MCF 10A (cell line): ENCODE measurements around the gene ZNF407. TPM values are rescaled to one million over a fixed set of nuclear protein-coding genes. Genes with fewer than 3 reads are reported as not detected.

Source experiments
- BruUV-seq: library from RNA; stranded (reverse); fragments of 400-500 nt; replicated peaks from 2 replicates; lab custom pipeline; 2021; lab: Mats Ljungman, UMichigan
- CTCF ChIA-PET: fragments of 300-600 bp; sonication (Branson Sonifier 250); formaldehyde crosslinking; extraction: SDS; loops from one replicate; lab custom pipeline; 2021; ENCODE audit warnings: antibody characterized with exemption, inconsistent platforms; lab: Yijun Ruan, JAX
- POLR2A ChIA-PET: fragments of 300-600, 350-650 bp; sonication (Branson Sonifier 250); formaldehyde crosslinking; extraction: SDS; loops from one replicate; lab custom pipeline; 2020; ENCODE audit warnings: antibody characterized with exemption, inconsistent platforms; lab: Yijun Ruan, JAX
- DNase-seq: peaks from one replicate; pipeline ENCODE4 v3.0.0-alpha.2; 2018; ENCODE audit not compliant: unreplicated experiment
- H3K27ac Mint-ChIP-seq: one replicate; pipeline ENCODE4 v1.8.0; 2022; ENCODE audit warnings: mild to moderate bottlenecking, low read depth, mixed read lengths; ENCODE audit not compliant: unreplicated experiment
- H3K27me3 Mint-ChIP-seq: one replicate; pipeline ENCODE4 v1.8.0; 2022; ENCODE audit warnings: mixed read lengths; ENCODE audit not compliant: insufficient read depth, unreplicated experiment
- H3K36me3 Mint-ChIP-seq: one replicate; pipeline ENCODE4 v1.8.0; 2022; ENCODE audit warnings: mild to moderate bottlenecking, moderate library complexity, mixed read lengths; ENCODE audit not compliant: insufficient read depth, unreplicated experiment
- H3K4me1 Mint-ChIP-seq: one replicate; pipeline ENCODE4 v1.8.0; 2022; ENCODE audit warnings: mixed read lengths; ENCODE audit not compliant: insufficient read depth, unreplicated experiment
- H3K4me3 Mint-ChIP-seq: one replicate; pipeline ENCODE4 v1.8.0; 2022; ENCODE audit warnings: mild to moderate bottlenecking, moderate library complexity, mixed read lengths; ENCODE audit not compliant: unreplicated experiment
- H3K9me3 Mint-ChIP-seq: one replicate; pipeline ENCODE4 v1.8.0; 2022; ENCODE audit warnings: mixed read lengths; ENCODE audit not compliant: unreplicated experiment
- CTCF ChIP-seq: fragments of 200-600 bp; IDR thresholded peaks from one replicate; pipeline ENCODE4 v1.8.0; 2022; ENCODE audit warnings: antibody characterized with exemption, mild to moderate bottlenecking; ENCODE audit not compliant: unreplicated experiment
- intact Hi-C: fragments of 100-400 bp; cut with micrococcal nuclease; formaldehyde crosslinking; loops from 2 replicates; pipeline ENCODE4 v1.14.1; 2022
- total RNA-seq: library from RNA; stranded (reverse); gene quantifications from 2 replicates; pipeline ENCODE4 v1.2.3, GENCODE V29; 2022

Gene ZNF407
- total RNA-seq, 1 experiment from 2014 or later, result 9.5 TPM

DNA sequence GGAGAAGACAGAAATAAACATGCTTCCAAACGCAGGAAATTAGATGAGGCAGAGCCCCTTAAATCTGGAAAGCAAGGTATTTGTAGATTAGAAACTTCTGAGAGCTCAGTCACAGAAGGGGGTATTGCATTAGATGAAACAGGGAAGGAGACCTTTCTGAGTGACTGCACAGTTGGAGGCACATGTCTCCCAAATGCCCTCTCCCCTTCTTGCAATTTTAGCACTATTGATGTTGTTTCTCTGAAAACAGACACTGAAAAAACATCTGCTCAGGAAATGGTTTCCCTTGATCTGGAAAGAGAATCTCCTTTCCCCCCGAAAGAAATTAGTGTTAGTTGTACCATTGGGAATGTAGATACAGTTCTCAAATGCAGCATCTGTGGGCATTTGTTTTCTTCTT is 33.5 kb downstream of the ZNF407 start:
- BruUV-seq, result no TSS peak
- Mint-ChIP-seq H3K4me3 (no peak overlapping the region), H3K27me3 (no peaks in the 10 kb centered on the region), H3K9me3 (no peaks in the 10 kb centered on the region), H3K36me3 (peaks cover 6% of the 10 kb centered on the region), H3K27ac (no peak overlapping the region), H3K4me1 (peaks cover 9% of the 10 kb centered on the region)
- no peak for DNase-seq
- POLR2A ChIA-PET, result no interaction called here
- no peak for TF ChIP-seq CTCF
- CTCF ChIA-PET, result interaction anchor here (0.7 kb wide), 1 partner anchor 581 kb away, joined by 4 read pairs; no protein-coding TSS in a partner anchor
- intact Hi-C loops, result no loop called here

- H3K4me3 Mint-ChIP-seq, result no peak overlapping the region
- CTCF ChIA-PET, result interaction anchor here (0.7 to 1.5 kb wide), 2 partner anchors 11 to 580 kb away, joined by 4 read pairs; no protein-coding TSS in a partner anchor
- no peak overlapping the region for H3K27ac Mint-ChIP-seq
- no TSS peak for BruUV-seq
- no peaks in the 10 kb centered on the region for H3K27me3 Mint-ChIP-seq
- DNase-seq, result peak; percentile 8
- H3K9me3 Mint-ChIP-seq, result no peaks in the 10 kb centered on the region
- peaks cover 9% of the 10 kb centered on the region for H3K4me1 Mint-ChIP-seq
- H3K36me3 Mint-ChIP-seq, result peaks cover 6% of the 10 kb centered on the region
- intact Hi-C loops, result no loop called here
- POLR2A ChIA-PET, result no interaction called here
- TF ChIP-seq CTCF, result no peak
Observed at GRCh38 chr18:74631623-74632350, 34.1 kb downstream of the ZNF407 start.

GRCh38 chr18:74632351-74632679 is 34.6 kb downstream of the ZNF407 start:
- ChIA-PET POLR2A (no interaction called here), CTCF (interaction anchor here (1.5 kb wide), 1 partner anchor 11 kb away, joined by 4 read pairs; no protein-coding TSS in a partner anchor)
- Mint-ChIP-seq H3K4me3 (no peak overlapping the region), H3K9me3 (no peaks in the 10 kb centered on the region), H3K4me1 (peaks cover 9% of the 10 kb centered on the region), H3K27ac (no peak overlapping the region), H3K27me3 (no peaks in the 10 kb centered on the region), H3K36me3 (peaks cover 6% of the 10 kb centered on the region)
- DNase-seq, result no peak
- TF ChIP-seq CTCF, result no peak
- no TSS peak for BruUV-seq
- intact Hi-C loops, result no loop called here

- no peak for TF ChIP-seq CTCF
- Mint-ChIP-seq H3K9me3 (no peaks in the 10 kb centered on the region), H3K27ac (no peak overlapping the region), H3K36me3 (peaks cover 6% of the 10 kb centered on the region), H3K27me3 (no peaks in the 10 kb centered on the region), H3K4me3 (no peak overlapping the region), H3K4me1 (peaks cover 9% of the 10 kb centered on the region)
- POLR2A ChIA-PET, result no interaction called here
- no TSS peak for BruUV-seq
- intact Hi-C loops, result no loop called here
- CTCF ChIA-PET, result interaction anchor here (1.5 kb wide), 1 partner anchor 10 kb away, joined by 4 read pairs; no protein-coding TSS in a partner anchor
- no peak for DNase-seq
Observed at GRCh38 chr18:74632856-74633255, 35.2 kb downstream of the ZNF407 start.
